ENCODE results near the gene TSPOAP1.
A peak's percentile ranks its signal among the peaks of the same experiment; 100 is the strongest.

Gene TSPOAP1

DNA sequence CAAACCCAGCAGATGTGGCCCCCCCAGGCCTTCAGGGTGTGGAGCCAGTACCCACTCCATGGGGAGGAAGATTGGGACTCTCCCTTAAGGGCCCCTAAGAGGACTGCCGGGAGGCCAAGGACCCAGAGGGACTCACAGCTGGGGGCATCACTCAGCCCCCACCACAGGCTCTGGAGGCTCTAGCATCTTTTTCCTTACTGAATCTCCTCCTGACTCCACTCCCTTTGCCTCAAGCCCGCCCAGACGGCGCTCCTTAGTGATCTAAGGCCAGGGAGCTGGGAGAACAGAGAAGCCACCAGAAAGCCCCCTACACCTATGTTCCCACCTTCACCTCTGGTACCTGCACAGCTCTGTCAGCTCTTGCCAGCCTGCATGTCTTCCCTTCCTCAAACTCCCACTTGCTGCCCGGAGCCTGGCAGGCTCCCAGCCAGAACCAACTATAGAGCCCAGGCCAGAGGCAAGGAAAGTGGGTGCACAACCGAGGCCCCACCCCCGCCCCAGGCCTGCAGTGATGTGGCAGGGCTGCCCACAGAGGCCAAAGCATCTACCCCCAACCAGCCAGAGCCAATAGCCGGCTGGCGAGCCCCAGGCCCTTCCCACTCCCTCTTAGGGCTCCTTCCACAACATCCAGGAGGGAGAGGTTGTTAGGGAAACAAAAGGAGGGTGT is 25.5 kb downstream of the TSPOAP1 start:
- DNase-seq: peak; percentile 26

- peak; percentile 50 for DNase-seq
Observed at GRCh38 chr17:58302171-58302918, 26.2 kb downstream of the TSPOAP1 start.

GRCh38 chr17:58301504-58302150 is 27.0 kb downstream of the TSPOAP1 start:
- no peak for DNase-seq

DNA sequence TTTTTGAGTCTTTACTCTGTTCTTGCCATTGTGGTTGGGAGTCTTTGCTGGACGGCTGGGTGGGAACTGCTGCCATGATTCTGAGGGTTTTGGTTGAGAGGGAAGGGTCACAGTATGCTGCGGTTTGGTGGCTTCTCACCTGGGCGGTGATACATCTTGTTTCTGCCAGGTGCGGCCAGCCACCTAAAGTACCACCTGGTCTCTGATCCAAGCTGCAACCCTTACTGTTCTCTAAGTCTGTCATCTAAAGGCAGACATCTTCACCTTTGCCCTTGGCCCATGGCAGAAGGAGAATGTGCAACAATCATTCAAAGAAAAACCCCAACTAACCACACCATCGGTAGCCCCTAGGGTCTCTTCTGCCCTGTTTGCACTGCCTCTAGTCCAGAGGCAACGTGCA is 28.3 kb downstream of the TSPOAP1 start:
- DNase-seq: no peak

- DNase-seq: no peak
Observed at GRCh38 chr17:58294034-58294433, 34.6 kb downstream of the TSPOAP1 start.

DNA sequence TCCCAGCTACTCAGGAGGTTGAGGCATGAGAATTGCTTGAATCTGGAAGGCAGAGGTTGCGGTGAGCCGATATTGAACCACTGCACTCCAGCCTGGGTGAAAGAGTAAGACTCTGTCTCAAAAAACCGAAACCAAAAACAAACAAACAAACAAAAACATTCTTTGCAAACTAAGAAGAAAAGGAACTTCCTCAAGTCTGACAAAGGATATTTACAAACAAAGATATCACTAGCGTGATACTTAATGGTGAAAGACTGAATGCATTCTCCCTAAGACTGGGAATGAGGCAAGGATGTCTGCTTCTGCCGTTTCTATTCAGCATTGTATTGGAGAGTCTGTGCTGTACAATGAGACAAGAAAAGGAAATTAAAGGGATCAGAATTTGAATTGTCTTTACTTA is 37.3 kb downstream of the TSPOAP1 start:
- no peak for DNase-seq

DNA sequence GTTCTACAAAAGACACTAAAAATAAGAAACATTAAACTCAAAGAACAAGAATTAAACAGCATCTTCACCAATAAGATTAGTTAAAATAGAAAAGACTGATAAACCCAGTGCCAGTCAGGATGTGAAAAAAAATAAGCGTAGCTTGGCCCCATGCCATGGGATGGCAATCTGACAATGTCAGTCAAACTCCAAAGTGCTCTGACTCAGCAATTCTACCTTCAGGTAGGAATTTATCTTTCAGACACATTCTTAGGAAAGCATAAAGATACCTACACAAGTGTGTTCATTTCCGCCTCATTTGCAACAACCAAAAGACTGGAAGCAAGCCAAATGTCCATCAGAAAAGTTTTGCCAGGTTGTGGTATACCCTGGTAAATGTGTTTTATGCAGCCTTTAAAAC is 38.7 kb downstream of the TSPOAP1 start:
- DNase-seq: peak; percentile 76

GRCh38 chr17:58285422-58285810 is 43.2 kb downstream of the TSPOAP1 start:
- DNase-seq: no peak

DNA sequence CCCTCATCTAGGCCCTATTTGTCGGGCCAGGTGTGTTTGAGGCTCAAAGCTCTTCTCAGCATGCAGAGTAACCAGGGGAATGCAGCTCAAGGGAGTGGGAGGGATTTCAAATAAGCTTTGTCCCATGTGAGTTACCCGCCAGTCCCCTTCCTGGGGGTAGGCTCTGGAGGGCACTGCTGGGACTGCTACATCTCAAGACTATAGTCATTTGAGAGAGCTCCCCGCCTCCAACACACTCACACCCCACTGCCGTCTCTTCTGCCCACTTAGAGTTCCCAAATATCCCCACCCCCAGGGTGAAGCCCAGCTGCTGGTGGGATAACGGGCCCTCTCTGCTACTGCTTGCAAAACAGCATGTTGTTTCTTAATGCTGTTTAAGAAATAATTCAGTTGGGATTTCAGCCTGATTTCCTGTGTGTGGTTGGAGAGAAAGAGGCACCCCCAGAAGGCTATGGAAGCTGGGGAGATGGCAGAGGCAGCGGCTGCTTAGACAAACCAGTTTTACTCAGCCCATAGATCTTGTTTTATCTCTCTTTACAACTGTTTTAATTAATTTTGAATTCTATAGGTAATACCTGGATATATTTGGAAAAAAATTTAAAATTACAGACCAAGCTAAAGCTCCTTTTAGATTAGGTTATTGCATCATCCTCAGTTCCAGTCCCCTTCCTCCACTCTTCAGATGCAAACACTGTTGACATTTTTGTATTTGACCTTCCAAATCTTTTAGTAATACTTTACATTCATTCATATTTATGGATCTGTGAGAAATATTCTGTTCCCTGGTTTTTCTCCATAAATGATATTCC is 43.8 kb downstream of the TSPOAP1 start:
- no peak for DNase-seq

DNA sequence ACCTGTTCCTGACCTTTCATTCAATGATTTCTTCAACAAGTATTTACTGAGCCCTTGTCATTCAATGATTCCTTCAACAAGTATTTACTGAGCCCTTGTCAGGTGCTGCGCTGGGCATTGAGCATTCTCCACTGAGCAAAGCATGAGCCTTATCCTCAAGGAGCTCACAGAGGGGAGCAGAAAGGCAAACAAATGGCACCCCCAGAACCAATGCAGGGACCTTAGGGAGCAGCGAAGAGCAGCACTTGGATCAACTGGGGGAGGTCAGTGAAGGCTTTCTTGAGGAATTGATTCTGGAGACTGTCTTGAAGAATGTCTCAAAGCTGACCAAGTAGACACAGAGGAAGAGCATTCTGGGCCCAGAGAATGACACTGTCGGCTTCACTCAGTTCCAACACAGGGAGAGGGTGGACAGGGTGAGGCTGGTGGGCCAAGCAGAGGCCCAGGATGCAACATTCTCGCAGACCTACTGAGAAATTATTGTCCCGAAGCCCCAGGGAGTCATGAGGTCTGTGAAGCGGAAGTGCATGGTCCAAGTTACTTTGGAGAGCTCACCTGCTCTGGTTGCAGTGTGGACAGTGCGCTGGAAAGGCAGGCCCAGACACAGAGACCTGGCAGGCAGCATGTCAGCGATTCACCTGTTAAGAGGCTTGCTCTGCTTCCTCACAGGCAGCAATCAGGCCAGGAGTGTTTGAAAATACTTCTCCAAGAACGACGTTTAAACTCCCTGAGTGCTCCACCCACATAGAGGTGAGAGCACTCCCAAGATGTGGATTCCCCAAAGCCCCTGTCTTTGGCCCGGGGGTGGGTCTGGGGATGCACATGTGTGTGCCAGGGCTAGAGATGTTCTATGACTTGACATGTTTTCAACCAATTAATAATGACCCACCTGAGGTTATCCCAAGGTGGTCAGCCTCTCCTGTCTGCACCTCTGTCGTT is 44.7 kb downstream of the TSPOAP1 start:
- no peak for DNase-seq

- DNase-seq: no peak
Observed at GRCh38 chr17:58282442-58282841, 46.2 kb downstream of the TSPOAP1 start.

GRCh38 chr17:58281511-58282011 is 47.0 kb downstream of the TSPOAP1 start:
- DNase-seq: peak; percentile 79

GRCh38 chr17:58280480-58281217 is 47.9 kb downstream of the TSPOAP1 start, which contains the start of gene MPO:
MPO (minus strand) TSS chr17:58280935; CDS start chr17:58280758, 177 bp downstream.
- no peak for DNase-seq

DNA sequence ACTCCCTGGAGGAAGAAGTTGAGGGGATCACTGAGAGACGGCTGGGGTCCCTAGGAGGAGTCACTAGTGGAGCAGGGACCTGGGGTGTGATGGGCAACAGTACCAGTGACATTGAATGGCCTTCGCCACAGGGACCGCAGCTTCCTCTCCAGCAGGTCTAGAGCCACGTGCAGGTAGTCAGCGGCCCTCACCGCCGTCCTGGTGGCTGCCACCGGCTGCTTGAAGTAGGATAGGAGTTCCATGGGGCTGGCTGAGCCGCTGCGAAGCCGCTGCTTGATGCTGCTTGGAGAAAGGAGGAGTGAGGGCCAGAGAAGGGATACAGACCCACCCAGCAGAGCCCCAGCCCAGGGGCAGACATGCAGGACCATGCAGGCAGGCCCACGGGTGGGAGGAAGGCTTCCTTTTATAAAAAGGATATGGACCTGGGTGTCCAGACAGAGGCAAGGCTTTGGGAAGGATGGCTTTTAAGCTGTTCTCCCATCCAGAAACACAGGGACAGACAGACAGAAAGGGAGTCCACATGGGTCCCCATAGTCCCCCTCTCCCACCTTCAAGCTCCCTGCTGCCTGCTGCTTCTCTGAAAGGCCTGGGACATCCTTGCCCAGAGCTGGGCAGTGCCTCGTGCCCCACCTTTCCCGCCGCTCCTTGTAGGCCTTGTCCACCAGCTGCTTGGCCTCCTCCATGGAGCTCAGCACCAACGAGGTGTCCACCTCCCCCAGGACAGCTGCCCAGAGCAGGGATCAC is 48.7 kb downstream of the TSPOAP1 start:
- no peak for DNase-seq

DNA sequence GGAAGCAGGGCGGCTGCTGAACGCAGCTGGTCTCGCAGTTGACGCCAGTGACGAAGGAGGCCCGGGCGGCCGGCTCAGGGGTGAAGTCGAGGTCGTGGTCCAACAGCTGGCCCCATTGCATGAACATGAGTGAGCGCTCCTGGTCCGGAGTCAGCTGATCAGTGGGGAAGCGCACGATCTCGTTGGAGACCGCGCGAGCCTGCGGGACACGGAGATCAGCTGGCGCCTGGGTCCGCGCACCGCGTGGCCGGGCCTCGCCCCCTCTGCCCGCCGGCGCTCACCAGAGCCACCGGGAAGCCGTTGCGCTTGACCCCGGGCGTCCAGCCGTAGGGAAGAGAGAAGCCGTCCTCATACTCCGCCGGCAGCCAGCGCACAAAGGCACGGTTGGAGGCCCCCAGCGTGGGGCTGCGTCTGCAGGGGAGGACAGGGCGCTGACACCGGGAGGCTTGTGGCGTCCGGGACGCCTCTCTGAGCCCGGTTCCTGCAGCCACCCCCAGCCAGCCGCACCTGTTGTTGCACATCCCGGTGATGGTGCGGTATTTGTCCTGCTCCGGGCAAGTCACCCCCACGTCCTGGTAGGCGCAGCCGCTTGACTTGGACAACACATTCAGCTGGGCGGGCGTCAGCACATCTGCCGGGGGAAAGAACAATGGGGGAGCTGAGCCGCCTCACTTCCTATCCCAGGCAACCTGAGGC is 49.4 kb downstream of the TSPOAP1 start:
- no peak for DNase-seq

- DNase-seq: no peak
Observed at GRCh38 chr17:58278661-58279015, 50.0 kb downstream of the TSPOAP1 start.

DNA sequence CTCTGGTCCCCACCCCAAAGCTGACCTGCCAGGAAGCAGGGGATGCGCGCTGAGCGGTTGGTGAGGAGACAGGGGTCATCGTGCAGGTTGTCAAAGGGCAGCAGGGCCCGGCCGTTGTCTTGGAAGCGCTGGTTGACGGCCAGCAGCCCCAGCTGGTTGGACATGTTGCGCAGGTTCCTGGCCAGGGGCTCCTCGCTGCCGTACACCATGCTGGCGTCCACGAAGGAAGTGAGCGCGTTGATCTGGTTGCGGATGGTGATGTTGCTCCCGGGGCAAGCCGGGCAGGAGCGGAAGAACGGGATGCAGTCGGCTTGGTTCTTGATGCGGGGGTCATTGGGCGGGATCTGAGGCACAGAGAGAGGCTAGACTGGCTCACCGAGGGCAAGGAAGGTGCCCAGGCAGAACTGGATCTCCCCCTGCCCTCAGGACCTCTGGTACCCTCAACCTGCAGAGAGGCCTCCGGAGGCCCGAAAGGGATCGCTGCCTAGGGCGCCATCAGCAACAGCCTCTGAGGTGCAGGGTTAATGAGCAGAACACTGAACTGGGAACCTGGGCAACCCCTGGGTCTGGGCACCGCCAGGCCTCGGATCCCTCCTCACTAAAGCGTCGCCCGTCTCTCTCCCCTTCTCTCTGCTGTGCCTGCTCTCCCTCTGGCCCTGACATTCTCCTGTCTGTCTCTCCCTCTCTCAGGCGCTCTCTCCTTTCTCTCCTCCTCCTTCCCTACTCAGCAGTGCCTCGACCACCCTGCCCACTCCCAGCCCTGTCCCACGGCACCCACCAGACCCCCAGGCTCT is 50.6 kb downstream of the TSPOAP1 start:
- no peak for DNase-seq

- peak; percentile 28 for DNase-seq
Observed at GRCh38 chr17:58277107-58277801, 51.3 kb downstream of the TSPOAP1 start.
